Progenitor cell of endocrine pancreas (in vitro differentiated cells): Measurements from ENCODE around the gene PCBP3. TPM values are rescaled to one million over a fixed set of nuclear protein-coding genes. Genes with fewer than 3 reads are reported as not detected.

Experiments
- DNase-seq: peaks from one replicate; pipeline ENCODE4 v3.0.0; 2021; ENCODE audit warnings: low spot score; ENCODE audit not compliant: unreplicated experiment
- H3K27ac Mint-ChIP-seq: 2 replicates; pipeline ENCODE4 v1.8.0; 2021; ENCODE audit warnings: mild to moderate bottlenecking, moderate library complexity, mixed read lengths
- H3K27me3 Mint-ChIP-seq: 2 replicates; pipeline ENCODE4 v1.8.0; 2021; ENCODE audit warnings: mixed read lengths
- H3K36me3 Mint-ChIP-seq: 2 replicates; pipeline ENCODE4 v1.8.0; 2022; ENCODE audit warnings: mixed read lengths; ENCODE audit not compliant: insufficient read depth
- H3K4me1 Mint-ChIP-seq: 2 replicates; pipeline ENCODE4 v1.8.0; 2021; ENCODE audit warnings: low read depth, mixed read lengths
- H3K4me3 Mint-ChIP-seq: 2 replicates; pipeline ENCODE4 v1.8.0; 2021; ENCODE audit warnings: low read depth, mild to moderate bottlenecking, moderate library complexity, mixed read lengths
- H3K9me3 Mint-ChIP-seq: 2 replicates; pipeline ENCODE4 v1.8.0; 2021; ENCODE audit warnings: low read depth, mixed read lengths
- CTCF ChIP-seq: fragments of 200-600 bp; sonication (generic); IDR thresholded peaks from one replicate; pipeline ENCODE4 v1.5.0; 2021; ENCODE audit warnings: antibody characterized with exemption, mild to moderate bottlenecking; ENCODE audit not compliant: unreplicated experiment
- total RNA-seq: library from RNA; stranded (reverse); gene quantifications from 2 replicates; pipeline ENCODE4 v1.2.1, GENCODE V29; 2021

Gene PCBP3
- total RNA-seq, 1 donor from 2014 or later = 3.7 TPM

GRCh38 chr21:45971616-45972352, 328.3 kb downstream of the PCBP3 start:
- Mint-ChIP-seq H3K9me3 (no peaks in the 10 kb centered on the region), H3K27me3 (peaks cover 34% of the 10 kb centered on the region), H3K4me3 (no peak overlapping the region)

GRCh38 chr21:45972353-45972715, 328.8 kb downstream of the PCBP3 start:
- H3K27me3 Mint-ChIP-seq = peaks cover 34% of the 10 kb centered on the region
- H3K36me3 Mint-ChIP-seq = no peaks in the 10 kb centered on the region
- DNase-seq = no peak
- H3K4me3 Mint-ChIP-seq = no peak overlapping the region
- peaks cover 7% of the 10 kb centered on the region for H3K4me1 Mint-ChIP-seq
- no peak for TF ChIP-seq CTCF
- no peaks in the 10 kb centered on the region for H3K9me3 Mint-ChIP-seq
- H3K27ac Mint-ChIP-seq = no peak overlapping the region

More at GRCh38 chr21:45971616-45972352, 328.3 kb downstream of the PCBP3 start:
- Mint-ChIP-seq H3K36me3 (no peaks in the 10 kb centered on the region), H3K4me1 (peaks cover 7% of the 10 kb centered on the region), H3K27ac (no peak overlapping the region)
- no peak for TF ChIP-seq CTCF
- no peak for DNase-seq

GRCh38 chr21:45972716-45973474, 329.4 kb downstream of the PCBP3 start:
- H3K9me3 Mint-ChIP-seq = no peaks in the 10 kb centered on the region
- DNase-seq = no peak

GRCh38 chr21:45973475-45974072, 330.0 kb downstream of the PCBP3 start:
- Mint-ChIP-seq H3K9me3 (no peaks in the 10 kb centered on the region), H3K27me3 (peaks cover 38% of the 10 kb centered on the region), H3K4me1 (peaks cover 7% of the 10 kb centered on the region), H3K36me3 (no peaks in the 10 kb centered on the region), H3K27ac (no peak overlapping the region), H3K4me3 (peak overlapping the region; percentile 56)
- peak; percentile 78 for TF ChIP-seq CTCF
- peak; percentile 67 for DNase-seq

More at GRCh38 chr21:45972716-45973474, 329.4 kb downstream of the PCBP3 start:
- Mint-ChIP-seq H3K27ac (no peak overlapping the region), H3K4me3 (peak overlapping the region; percentile 41), H3K4me1 (peaks cover 7% of the 10 kb centered on the region), H3K27me3 (peaks cover 34% of the 10 kb centered on the region), H3K36me3 (no peaks in the 10 kb centered on the region)
- TF ChIP-seq CTCF = no peak
